Astrocyte of the cerebellum (primary cell): ENCODE results near the gene SNX27.
"Not testable (repeated sequence)": the region's sequence is repeated elsewhere in the genome, so short reads cannot be mapped to it uniquely, and the experiment has no call there.

Source experiments
- DNase-seq: peaks from one replicate; pipeline ENCODE4 v3.0.0-alpha.2; 2011; ENCODE audit warnings: low read depth
- H3K4me3 ChIP-seq: 2 replicates; pipeline ENCODE4 v1.5.1; 2011; ENCODE audit warnings: mild to moderate bottlenecking, low read depth, low read length, moderate library complexity
- CTCF ChIP-seq: IDR thresholded peaks from 2 replicates; pipeline ENCODE4 v1.5.1; 2012; ENCODE audit warnings: low read length, low read depth, moderate library complexity, mild to moderate bottlenecking; ENCODE audit errors: missing control alignments
- in situ Hi-C: cut with HindIII; loops from 2 replicates; pipeline ENCODE4 v1.10.0; 2017; ENCODE audit warnings: low sequenced_read_pairs

The SNX27 gene

GRCh38 chr1:151635479-151636072 is 23.7 kb downstream of the SNX27 start:
- H3K4me3 ChIP-seq = no peak overlapping the region
- TF ChIP-seq CTCF = no peak
- in situ Hi-C loops = no loop called here
- no peak for DNase-seq

GRCh38 chr1:151638074-151638775 is 26.4 kb downstream of the SNX27 start:
- no peak for DNase-seq
- TF ChIP-seq CTCF = no peak
- H3K4me3 ChIP-seq = no peak overlapping the region
- in situ Hi-C loops = no loop called here

GRCh38 chr1:151638812-151639211 is 27.0 kb downstream of the SNX27 start:
- H3K4me3 ChIP-seq = no peak overlapping the region
- in situ Hi-C loops = no loop called here
- no peak for DNase-seq
- TF ChIP-seq CTCF = no peak

GRCh38 chr1:151639466-151639865 is 27.6 kb downstream of the SNX27 start:
- TF ChIP-seq CTCF = no peak
- H3K4me3 ChIP-seq = no peak overlapping the region
- DNase-seq = peak; percentile 16
- in situ Hi-C loops = no loop called here

- no peak overlapping the region for H3K4me3 ChIP-seq
- no peak for DNase-seq
- in situ Hi-C loops = no loop called here
Observed at GRCh38 chr1:151641229-151641628, 29.4 kb downstream of the SNX27 start.

GRCh38 chr1:151643085-151643484 is 31.2 kb downstream of the SNX27 start:
- H3K4me3 ChIP-seq, DNase-seq, in situ Hi-C loops: not testable (repeated sequence)

More at GRCh38 chr1:151641229-151641628, 29.4 kb downstream of the SNX27 start:
- TF ChIP-seq CTCF = no peak

- in situ Hi-C loops = no loop called here
- DNase-seq = no peak
- no peak overlapping the region for H3K4me3 ChIP-seq
- no peak for TF ChIP-seq CTCF
Observed at GRCh38 chr1:151644001-151644400, 32.2 kb downstream of the SNX27 start.
